IMR-90 (cell line): ENCODE data around the gene CD164L2. TPM values are rescaled to one million over a fixed set of nuclear protein-coding genes. Genes with fewer than 3 reads are reported as not detected.

ENCODE experiments used
- ATAC-seq: fragments of 200-7000 bp; cut with Tn5 transposase; 2 replicates; pipeline ENCODE4 v1.9.1; 2020; ENCODE audit warnings: low read depth, mild to moderate bottlenecking, moderate library complexity
- BruUV-seq: library from RNA; stranded (reverse); fragments of 400-500 nt; replicated peaks from 2 replicates; lab custom pipeline; 2021; lab: Mats Ljungman, UMichigan
- CTCF ChIA-PET: fragments of 300-600 bp; formaldehyde crosslinking; extraction: SDS; loops from one replicate; lab custom pipeline; 2021; ENCODE audit warnings: antibody characterized with exemption; lab: Yijun Ruan, JAX
- POLR2A ChIA-PET: fragments of 300-600 bp; sonication (Branson Sonifier 250); formaldehyde crosslinking; loops from one replicate; lab custom pipeline; 2022; ENCODE audit warnings: antibody characterized with exemption; ENCODE audit not compliant: unreplicated experiment; lab: Charles Lee
- DNase-seq: peaks from one replicate; pipeline ENCODE4 v3.0.0; 2013
- H2AFZ ChIP-seq: replicated peaks from 2 replicates; pipeline ENCODE3; 2013; ENCODE audit warnings: low read length, mild to moderate bottlenecking; ENCODE audit not compliant: poor library complexity
- H2AK5ac ChIP-seq: 2 replicates; pipeline ENCODE4 v1.6.1; 2013; ENCODE audit warnings: low read depth, low read length, inconsistent platforms
- H2AK9ac ChIP-seq: replicated peaks from 2 replicates; pipeline ENCODE3; 2013; ENCODE audit warnings: mild to moderate bottlenecking, low read depth, low read length, moderate library complexity; ENCODE audit not compliant: poor library complexity
- H2BK120ac ChIP-seq: 2 replicates; pipeline ENCODE4 v1.6.1; 2013; ENCODE audit warnings: low read depth, low read length, inconsistent platforms
- H2BK15ac ChIP-seq: 3 replicates; pipeline ENCODE4 v1.6.1; 2013; ENCODE audit warnings: low read depth, low read length, inconsistent platforms
- H2BK20ac ChIP-seq: 2 replicates; pipeline ENCODE4 v1.6.1; 2013; ENCODE audit warnings: low read depth, mild to moderate bottlenecking, inconsistent platforms, low read length, moderate library complexity
- H2BK5ac ChIP-seq: 2 replicates; pipeline ENCODE4 v1.6.1; 2013; ENCODE audit warnings: mild to moderate bottlenecking, low read depth, low read length, inconsistent platforms; ENCODE audit not compliant: poor library complexity, severe bottlenecking
- H3K14ac ChIP-seq: replicated peaks from 2 replicates; pipeline ENCODE4 v1.6.1; 2013; ENCODE audit warnings: low read depth, low read length, inconsistent platforms
- H3K18ac ChIP-seq: 2 replicates; pipeline ENCODE4 v1.6.1; 2013; ENCODE audit warnings: low read depth, low read length, control low read depth
- H3K23ac ChIP-seq: 2 replicates; pipeline ENCODE4 v1.6.1; 2013; ENCODE audit warnings: low read depth, low read length, inconsistent platforms
- H3K27ac ChIP-seq: 2 replicates; pipeline ENCODE4 v1.5.1; 2013; ENCODE audit warnings: mild to moderate bottlenecking, control low read depth, low read length; ENCODE audit not compliant: insufficient read depth
- H3K27me3 ChIP-seq: 2 replicates; pipeline ENCODE4 v1.6.1; 2013; ENCODE audit warnings: low read length; ENCODE audit not compliant: control insufficient read depth, insufficient read depth
- H3K36me3 ChIP-seq: 2 replicates; pipeline ENCODE4 v1.6.1; 2013; ENCODE audit warnings: low read length, mixed read lengths; ENCODE audit not compliant: control insufficient read depth, insufficient read depth
- H3K4ac ChIP-seq: 2 replicates; pipeline ENCODE4 v1.6.1; 2013; ENCODE audit warnings: low read depth, low read length, inconsistent platforms
- H3K4me1 ChIP-seq: 2 replicates; pipeline ENCODE4 v1.6.1; 2013; ENCODE audit warnings: low read length, mixed read lengths; ENCODE audit not compliant: control insufficient read depth, insufficient read depth
- H3K4me2 ChIP-seq: 2 replicates; pipeline ENCODE4 v1.6.1; 2013; ENCODE audit warnings: low read depth, mild to moderate bottlenecking, control low read depth, low read length, moderate library complexity
- H3K4me3 ChIP-seq: 2 replicates; pipeline ENCODE4 v1.5.1; 2013; ENCODE audit warnings: low read depth, mild to moderate bottlenecking, control low read depth, low read length, moderate library complexity; ENCODE audit not compliant: insufficient read depth
- H3K56ac ChIP-seq: 2 replicates; pipeline ENCODE4 v1.6.1; 2013; ENCODE audit warnings: low read length, inconsistent platforms; ENCODE audit not compliant: insufficient read depth; ENCODE audit errors: extremely low read depth
- H3K79me1 ChIP-seq, 2 experiments: 2 replicates each; pipeline ENCODE4 v1.6.1; 2013; ENCODE audit warnings: low read length in 2 of 2, inconsistent platforms in 1 of 2, low read depth in 1 of 2
- H3K9ac ChIP-seq: 2 replicates; pipeline ENCODE4 v1.6.1; 2013; ENCODE audit warnings: low read depth, low read length, control low read depth
- H3K9me1 ChIP-seq: 2 replicates; pipeline ENCODE4 v1.6.1; 2013; ENCODE audit warnings: low read length, inconsistent platforms; ENCODE audit not compliant: insufficient read depth
- H3K9me3 ChIP-seq: 2 replicates; pipeline ENCODE4 v1.6.1; 2013; ENCODE audit warnings: low read length; ENCODE audit not compliant: control insufficient read depth, insufficient read depth
- H4K20me1 ChIP-seq: 2 replicates; pipeline ENCODE4 v1.6.1; 2013; ENCODE audit warnings: low read length, inconsistent platforms; ENCODE audit not compliant: insufficient read depth
- H4K5ac ChIP-seq: 2 replicates; pipeline ENCODE4 v1.6.1; 2013; ENCODE audit warnings: mild to moderate bottlenecking, low read depth, low read length, control low read depth
- H4K8ac ChIP-seq, 2 experiments: 2 replicates each; pipeline ENCODE4 v1.6.1; 2013; ENCODE audit warnings: low read depth in 2 of 2, low read length in 2 of 2, control low read depth in 1 of 2, inconsistent platforms in 1 of 2
- H4K91ac ChIP-seq: 2 replicates; pipeline ENCODE4 v1.6.1; 2013; ENCODE audit warnings: low read depth, low read length, inconsistent platforms; ENCODE audit not compliant: insufficient read depth
- BHLHE40 ChIP-seq: fragments of 150-350 bp; IDR thresholded peaks from 2 replicates; pipeline ENCODE4 v1.6.1; 2016; ENCODE audit warnings: mild to moderate bottlenecking, low read depth, low read length
- MAFK ChIP-seq: IDR thresholded peaks from 2 replicates; pipeline ENCODE4 v1.6.1; 2012; ENCODE audit warnings: low read depth, low read length, improper control_type of control experiment
- MAZ ChIP-seq: IDR thresholded peaks from 2 replicates; pipeline ENCODE4 v1.6.1; 2012; ENCODE audit warnings: low read depth, mild to moderate bottlenecking, low read length, improper control_type of control experiment, moderate library complexity, borderline replicate concordance
- NFE2L2 ChIP-seq: fragments of 150-350 bp; IDR thresholded peaks from 2 replicates; pipeline ENCODE4 v1.6.1; 2016; ENCODE audit warnings: low read depth, mild to moderate bottlenecking, low read length
- WGBS, 2 experiments: methylation state at CpG; one replicate each; pipeline versions ENCODE4 v1.1.5 to v1.1.7; 2013; ENCODE audit warnings: missing lambda C conversion rate in 2 of 2; ENCODE audit not compliant: insufficient read length in 1 of 2; ENCODE audit errors: extremely low coverage in 2 of 2; 5-methylcytosine and 5-hydroxymethylcytosine counted together
- dilution Hi-C: fragments of 300-500 bp; cut with HindIII; formaldehyde crosslinking; loops from one replicate; pipeline ENCODE4 v1.14.3; 2018; ENCODE audit warnings: low sequenced_read_pairs; ENCODE audit not compliant: unreplicated experiment
- in situ Hi-C: fragments of 300-500 bp; cut with MboI; formaldehyde crosslinking; loops from 3 replicates; pipeline ENCODE4 v1.14.3; 2019; ENCODE audit warnings: low sequenced_read_pairs, inconsistent platforms, mixed read lengths
- intact Hi-C: fragments of 100-400 bp; cut with micrococcal nuclease; formaldehyde crosslinking; loops from 2 replicates; pipeline ENCODE4 v1.10.0; 2022
- polyA plus RNA-seq, 3 experiments: library from polyadenylated mRNA; depleted of rRNA; stranded (reverse); fragments of >200 nt; gene quantifications; 2 replicates each; pipeline ENCODE4 v1.2.3, GENCODE V29; 2012; ENCODE audit warnings: low replicate concordance in 1 of 3
- total RNA-seq: library from RNA; depleted of rRNA; stranded (reverse); fragments of >200 nt; gene quantifications from 2 replicates; pipeline ENCODE4 v1.2.3, GENCODE V29; 2012

The CD164L2 gene
- total and polyA plus RNA-seq, 2 of the 4 experiments (the other 2 are of a cell fraction): not detected

DNA sequence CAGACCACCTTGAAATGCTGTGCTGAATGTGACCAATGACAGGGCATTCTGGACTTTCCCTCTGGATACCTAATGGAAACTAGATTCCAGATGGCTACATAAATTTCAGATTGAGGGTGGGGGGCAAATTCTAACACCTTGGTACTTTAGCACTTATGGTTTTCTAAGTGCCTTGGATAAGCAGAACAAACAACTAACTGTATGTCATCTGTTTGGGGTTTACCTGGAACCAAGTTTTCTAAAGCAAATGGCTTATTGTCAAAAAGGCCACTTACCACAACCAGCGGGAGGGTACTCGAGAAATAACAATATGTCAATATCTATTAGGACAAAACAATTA is 48.4 kb upstream of the CD164L2 start:
- Histone ChIP-seq H2BK15ac (no peak overlapping the region), H2AK9ac (no peak overlapping the region), H3K9ac (no peak overlapping the region), H2BK120ac (no peak overlapping the region), H2BK20ac (no peak overlapping the region), H3K56ac (no peak overlapping the region), H3K18ac (no peak overlapping the region), H3K4me3 (no peak overlapping the region), H2BK5ac (no peak overlapping the region), H3K14ac (no peak overlapping the region), H3K36me3 (peaks cover 14% of the 10 kb centered on the region), H4K20me1 (peaks cover 71% of the 10 kb centered on the region), H4K5ac (no peak overlapping the region), H2AK5ac (no peak overlapping the region), H3K27ac (no peak overlapping the region), H2AFZ (no peak overlapping the region), H4K8ac (no peak overlapping the region), H3K9me3 (no peaks in the 10 kb centered on the region), H3K9me1 (peaks cover 24% of the 10 kb centered on the region), H3K4me2 (no peak overlapping the region), H3K27me3 (no peaks in the 10 kb centered on the region), H4K91ac (no peak overlapping the region), H3K4me1 (peaks cover 21% of the 10 kb centered on the region), H3K23ac (no peak overlapping the region), H3K79me1 (peaks cover 65 to 93% of the 10 kb centered on the region in 2 experiments), H3K4ac (no peak overlapping the region)
- no CpG with 5 or more reads among the region's 2 CpGs for WGBS, 2 experiments
- intact Hi-C loops: no loop called here
- dilution Hi-C loops: no loop called here
- DNase-seq: no peak
- in situ Hi-C loops: no loop called here
- ChIA-PET POLR2A (no interaction called here), CTCF (no interaction called here)
- TF ChIP-seq MAZ: no peak
- TF ChIP-seq NFE2L2: no peak
- no peak for TF ChIP-seq BHLHE40
- TF ChIP-seq MAFK: no peak
- BruUV-seq: no TSS peak
- ATAC-seq: no peak
